LNCaP clone FGC (cell line): ENCODE measurements around the gene UNC119B.
A peak's percentile ranks its signal among the peaks of the same experiment; 100 is the strongest.

Source experiments
- DNase-seq: peaks from one replicate; pipeline ENCODE4 v3.0.0-alpha.2; 2011; ENCODE audit warnings: low read depth
- H3K4me3 ChIP-seq: 2 replicates; pipeline ENCODE4 v1.5.1; 2011; ENCODE audit warnings: mild to moderate bottlenecking, low read depth, low read length, control low read depth
- CTCF ChIP-seq: IDR thresholded peaks from 2 replicates; pipeline ENCODE4 v1.5.1; 2012; ENCODE audit warnings: mild to moderate bottlenecking; ENCODE audit not compliant: control insufficient read depth, insufficient read depth; ENCODE audit errors: extremely low read depth

UNC119B gene

GRCh38 chr12:120708651-120709050, 1.6 kb upstream of the UNC119B start:
- no peak for DNase-seq
- no peak for TF ChIP-seq CTCF
- H3K4me3 ChIP-seq, result no peak overlapping the region

GRCh38 chr12:120710805-120711296, 593 bp downstream of the UNC119B start:
- no peak for TF ChIP-seq CTCF
- peak overlapping the region; percentile 90 for H3K4me3 ChIP-seq
- no peak for DNase-seq

GRCh38 chr12:120711411-120711810, 1.2 kb downstream of the UNC119B start:
- TF ChIP-seq CTCF, result no peak
- no peak for DNase-seq
- peak overlapping the region; percentile 90 for H3K4me3 ChIP-seq

GRCh38 chr12:120712610-120713009, 2.4 kb downstream of the UNC119B start:
- no peak overlapping the region for H3K4me3 ChIP-seq
- no peak for TF ChIP-seq CTCF
- DNase-seq, result no peak

GRCh38 chr12:120713861-120714482, 3.7 kb downstream of the UNC119B start:
- H3K4me3 ChIP-seq, result no peak overlapping the region
- DNase-seq, result peak; percentile 42
- TF ChIP-seq CTCF, result peak; percentile 74

- DNase-seq, result no peak
- TF ChIP-seq CTCF, result no peak
- no peak overlapping the region for H3K4me3 ChIP-seq
Measured at GRCh38 chr12:120718055-120718454, 7.8 kb downstream of the UNC119B start.

- no peak for TF ChIP-seq CTCF
- no peak for DNase-seq
- no peak overlapping the region for H3K4me3 ChIP-seq
Measured at GRCh38 chr12:120719072-120719471, 8.8 kb downstream of the UNC119B start.
